ENCODE measurements around the gene CAMK2D. TPM values are rescaled to one million over a fixed set of nuclear protein-coding genes. Genes with fewer than 3 reads are reported as not detected.
"Not testable (repeated sequence)": the region's sequence is repeated elsewhere in the genome, so short reads cannot be mapped to it uniquely, and the experiment has no call there.

Gene CAMK2D
- total RNA-seq, 1 donor from 2014 or later: 217 TPM

GRCh38 chr4:113695328-113696169, 66.0 kb downstream of the CAMK2D start:
- DNase-seq (ENCODE audit: low spot score): no peak
- intact Hi-C loops (cut with DNase I): no loop called here

DNA sequence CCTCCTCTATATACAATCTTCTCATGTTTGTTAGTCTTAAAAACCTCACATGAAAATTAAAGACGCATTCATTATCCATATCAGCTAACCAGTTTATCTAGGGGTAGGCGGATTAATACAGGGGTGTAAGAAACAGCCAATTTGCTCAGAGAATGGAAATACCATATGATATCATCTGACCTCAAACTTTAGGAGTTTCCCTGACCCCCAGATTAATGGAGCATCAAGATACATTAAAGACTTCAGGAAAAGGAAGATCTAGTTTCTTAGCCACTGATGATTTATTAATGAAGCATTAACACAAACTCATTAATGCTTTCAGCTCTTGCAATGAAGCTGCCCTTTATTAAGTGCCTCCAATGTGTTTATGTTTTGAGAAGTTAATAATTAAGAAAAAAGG, 67.5 kb downstream of the CAMK2D start:
- DNase-seq (ENCODE audit: low spot score): no peak
- intact Hi-C loops (cut with DNase I): no loop called here

DNA sequence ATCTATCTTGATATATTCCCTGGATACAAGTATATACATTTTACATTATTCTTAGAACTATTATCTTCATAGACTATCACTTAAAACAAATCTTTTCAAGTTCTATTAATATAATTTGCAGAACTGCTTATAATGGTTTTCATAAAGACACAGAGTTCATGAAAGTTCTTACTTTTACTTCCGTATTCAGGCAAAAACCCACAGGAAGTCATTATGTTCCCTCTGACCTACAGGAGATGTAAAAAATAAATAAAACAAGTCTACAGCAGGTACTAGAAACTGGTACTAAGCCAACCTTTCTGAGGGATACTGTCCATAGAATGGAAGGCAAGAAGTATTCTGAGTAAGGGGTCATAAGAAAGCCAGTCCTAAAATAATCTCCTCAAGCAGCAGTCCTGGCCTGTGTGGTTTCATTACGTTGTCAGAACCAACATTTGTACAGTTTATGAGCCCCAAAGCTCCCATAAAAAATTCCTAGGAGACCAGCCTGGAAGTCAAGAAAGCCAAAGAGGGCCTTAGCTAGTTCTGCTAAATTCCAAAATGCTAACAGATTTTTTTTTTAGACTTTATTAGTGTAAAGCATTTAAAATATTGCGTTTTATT, 68.6 kb downstream of the CAMK2D start:
- intact Hi-C loops (cut with DNase I): no loop called here
- DNase-seq (ENCODE audit: low spot score): no peak

DNA sequence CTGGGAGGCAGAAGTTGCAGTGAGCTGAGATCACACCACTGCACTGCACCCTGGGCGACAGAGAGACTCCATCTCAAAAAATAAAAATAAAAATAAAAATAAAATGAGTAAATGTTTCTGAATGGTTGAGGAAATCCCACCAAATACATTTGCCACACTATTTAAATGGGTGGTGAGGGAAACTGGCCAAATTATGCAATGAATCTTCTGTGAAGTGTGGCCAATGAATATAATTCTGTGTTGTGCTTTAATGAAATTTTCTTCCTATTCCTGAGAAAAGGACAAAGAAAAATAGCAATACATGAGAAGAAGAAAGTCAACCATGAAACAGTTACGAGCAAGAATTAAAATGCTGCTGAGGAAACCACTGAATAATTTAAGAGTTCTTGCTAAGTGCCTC, 69.9 kb downstream of the CAMK2D start:
- intact Hi-C loops (cut with DNase I): no loop called here
- DNase-seq (ENCODE audit: low spot score): no peak

DNA sequence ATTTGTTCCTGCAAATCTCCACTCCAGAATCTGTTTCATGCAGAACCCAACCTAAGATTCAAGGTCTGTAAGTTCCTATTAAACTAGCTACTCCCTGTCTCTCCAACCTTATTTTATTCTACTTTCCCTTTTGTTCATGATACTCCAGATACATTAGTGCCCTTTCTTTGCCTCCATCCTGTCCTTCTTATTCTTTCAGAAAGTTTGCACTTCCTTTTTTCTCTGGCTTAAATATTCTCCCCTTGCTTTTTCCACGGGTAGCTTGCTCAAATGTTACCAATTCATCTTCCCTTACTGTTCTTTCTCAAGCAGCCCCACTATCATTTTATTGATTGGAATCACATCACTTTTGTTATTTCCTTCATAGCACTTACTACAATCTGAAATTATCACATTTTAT, 72.1 kb downstream of the CAMK2D start:
- intact Hi-C loops (cut with DNase I): no loop called here
- no peak for DNase-seq (ENCODE audit: low spot score)

- DNase-seq (ENCODE audit: low spot score): no peak
- intact Hi-C loops (cut with DNase I): no loop called here
Measured at GRCh38 chr4:113687067-113687718, 74.3 kb downstream of the CAMK2D start.

- not testable (repeated sequence) for DNase-seq (ENCODE audit: low spot score)
- intact Hi-C loops (cut with DNase I): loop anchor here (2.0 kb wide), 1 partner anchor 76 kb away; the partner anchor contains the start of gene CAMK2D
Measured at GRCh38 chr4:113685157-113685556, 76.4 kb downstream of the CAMK2D start.

GRCh38 chr4:113684534-113685091, 76.9 kb downstream of the CAMK2D start:
- DNase-seq (ENCODE audit: low spot score): peak; percentile 81
- intact Hi-C loops (cut with DNase I): loop anchor here (2.0 to 5.0 kb wide), 3 partner anchors 76 to 242 kb away; partner anchors contain the start of gene CAMK2D

GRCh38 chr4:113682730-113683537, 78.6 kb downstream of the CAMK2D start:
- no peak for DNase-seq (ENCODE audit: low spot score)
- intact Hi-C loops (cut with DNase I): loop anchor here (5.0 kb wide), 2 partner anchors 126 to 241 kb away; no protein-coding TSS in a partner anchor

- intact Hi-C loops (cut with DNase I): no loop called here
- no peak for DNase-seq (ENCODE audit: low spot score)
Measured at GRCh38 chr4:113678641-113679040, 82.9 kb downstream of the CAMK2D start.

DNA sequence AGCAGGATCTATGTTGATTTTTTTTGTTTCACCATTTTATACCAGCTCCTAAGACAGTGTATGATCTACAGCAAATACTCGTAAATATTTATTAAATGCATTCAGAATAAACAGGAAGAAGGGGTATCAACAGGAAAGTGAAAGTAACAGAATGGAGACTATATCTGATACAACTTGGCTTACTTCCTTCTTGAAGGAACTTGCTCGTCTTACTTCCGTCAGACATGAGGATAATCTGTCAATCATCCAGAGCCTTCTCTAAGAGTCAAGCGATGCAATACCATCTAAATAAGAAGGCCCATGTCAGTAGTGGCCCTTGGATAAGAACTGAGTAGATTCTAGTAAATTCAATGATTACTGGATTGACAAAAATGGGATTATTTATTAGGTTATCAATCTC, 84.2 kb downstream of the CAMK2D start:
- intact Hi-C loops (cut with DNase I): no loop called here
- no peak for DNase-seq (ENCODE audit: low spot score)

DNA sequence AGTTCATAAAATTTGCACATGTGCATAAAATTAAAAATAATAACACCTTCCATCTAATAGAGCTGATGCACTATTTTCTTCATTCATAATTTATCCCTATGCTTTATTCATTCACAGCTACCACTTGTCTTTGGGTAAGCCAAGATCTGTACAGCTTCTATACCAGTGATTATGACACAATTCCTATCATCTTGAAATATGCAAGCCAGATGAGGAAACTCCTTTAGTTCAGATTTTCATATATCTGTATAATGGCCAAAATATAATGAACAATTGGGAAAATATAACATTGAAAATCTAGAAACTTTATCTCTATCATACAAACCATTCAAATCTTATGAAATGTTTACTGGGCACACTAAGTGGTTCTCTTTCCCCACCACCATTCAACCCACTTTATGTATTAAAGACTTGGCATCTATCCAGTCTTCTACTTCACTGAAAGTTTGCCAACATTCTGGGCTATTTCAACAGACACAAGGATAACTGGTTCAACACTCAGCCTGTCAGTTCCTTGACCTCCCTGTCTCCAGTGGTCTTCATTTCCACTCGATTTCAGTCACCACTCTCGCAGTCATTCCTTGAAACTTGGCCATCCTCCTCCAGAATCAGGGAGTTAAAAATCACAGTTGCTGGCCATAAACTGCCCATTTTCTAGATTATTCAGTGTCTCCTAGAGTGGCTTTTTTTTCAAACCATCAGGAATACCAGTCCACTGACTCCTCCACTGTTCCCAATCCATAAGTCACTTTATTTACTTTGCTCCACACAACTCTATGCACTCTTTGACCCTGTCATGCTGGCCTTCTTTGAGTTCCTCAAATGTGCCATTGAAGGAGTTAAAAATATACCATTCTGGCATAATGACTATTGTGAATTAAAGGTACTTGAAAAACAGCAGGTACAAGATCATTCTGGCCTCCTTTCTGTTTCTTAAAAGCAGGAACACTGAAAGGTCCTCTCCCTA, 85.5 kb downstream of the CAMK2D start:
- DNase-seq (ENCODE audit: low spot score): no peak
- intact Hi-C loops (cut with DNase I): no loop called here

DNA sequence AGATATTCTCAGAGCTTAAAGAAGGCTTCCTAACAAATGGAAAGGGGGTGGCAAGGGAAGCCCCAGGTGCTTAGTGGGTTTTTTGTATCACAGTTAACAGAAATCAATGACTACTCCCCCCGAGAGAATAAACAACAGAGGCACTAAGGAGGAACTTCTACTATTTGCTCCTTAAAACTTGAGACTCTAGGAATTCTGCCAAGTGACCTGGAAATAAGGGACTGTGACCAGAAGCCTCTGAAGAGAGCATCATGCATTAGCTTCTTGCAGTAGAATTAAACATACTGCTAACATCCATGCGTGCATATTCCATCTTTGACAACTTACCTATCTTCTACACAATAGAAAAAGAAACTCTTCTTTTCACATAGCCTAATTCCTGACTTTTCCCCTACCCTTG, 86.8 kb downstream of the CAMK2D start:
- intact Hi-C loops (cut with DNase I): no loop called here
- no peak for DNase-seq (ENCODE audit: low spot score)

GRCh38 chr4:113674251-113674650, 87.3 kb downstream of the CAMK2D start:
- intact Hi-C loops (cut with DNase I): no loop called here
- no peak for DNase-seq (ENCODE audit: low spot score)

- intact Hi-C loops (cut with DNase I): no loop called here
- DNase-seq (ENCODE audit: low spot score): no peak
Measured at GRCh38 chr4:113673450-113673849, 88.1 kb downstream of the CAMK2D start.

DNA sequence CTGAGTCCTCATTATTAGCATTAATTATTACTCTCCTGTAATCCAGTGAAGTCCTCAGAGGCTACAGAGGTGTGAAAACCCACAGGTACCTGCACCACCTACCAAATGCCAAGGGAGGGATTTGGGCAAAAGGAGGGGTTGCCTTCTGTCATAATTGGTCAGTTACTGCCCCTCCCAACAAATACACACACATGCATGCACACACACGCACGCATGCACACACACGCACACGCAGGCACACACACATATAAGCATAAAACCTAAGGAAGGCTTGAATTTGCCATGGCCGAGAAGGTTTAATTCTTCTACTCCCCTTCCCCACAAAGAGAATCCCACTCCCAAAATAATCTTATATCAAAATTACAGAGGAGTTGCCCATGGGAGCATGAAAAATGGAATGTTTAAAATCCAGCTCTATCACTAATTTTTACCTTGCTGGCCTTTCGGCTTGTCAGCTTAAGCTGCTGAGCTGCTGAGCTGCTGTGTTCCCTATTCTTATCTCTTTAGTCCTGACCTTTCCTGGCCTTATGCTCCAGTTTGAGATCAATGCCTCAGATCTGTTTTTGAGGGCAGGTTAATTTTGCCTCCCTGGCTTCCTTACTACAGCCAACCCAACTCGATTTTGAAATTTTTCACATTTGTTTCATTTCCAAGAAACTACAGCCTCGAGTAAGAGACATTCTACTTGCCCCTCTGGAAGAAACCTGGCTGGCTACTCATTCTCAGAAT, 95.0 kb downstream of the CAMK2D start:
- intact Hi-C loops (cut with DNase I): no loop called here

DNA sequence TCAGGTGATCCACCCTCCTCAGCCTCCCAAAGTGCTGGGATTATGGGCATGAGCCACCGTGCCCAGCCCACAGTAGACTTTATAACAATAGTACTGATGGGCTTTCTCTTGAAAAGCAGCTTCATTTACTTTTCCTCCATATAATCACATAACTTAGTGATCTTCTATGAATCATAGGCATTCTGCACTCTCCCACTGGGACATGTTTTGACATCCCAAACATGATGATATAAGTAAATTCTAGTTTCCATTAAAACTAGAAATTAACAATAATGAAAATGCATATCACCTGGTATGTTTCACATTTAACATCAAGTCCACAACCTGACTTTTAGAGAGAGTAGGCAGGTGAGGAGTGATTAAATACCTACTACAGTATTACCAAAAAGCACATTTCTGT, 96.5 kb downstream of the CAMK2D start:
- no peak for DNase-seq (ENCODE audit: low spot score)
- intact Hi-C loops (cut with DNase I): no loop called here

More for the DNA sequence above, 95.0 kb downstream of the CAMK2D start:
- no peak for DNase-seq (ENCODE audit: low spot score)

DNA sequence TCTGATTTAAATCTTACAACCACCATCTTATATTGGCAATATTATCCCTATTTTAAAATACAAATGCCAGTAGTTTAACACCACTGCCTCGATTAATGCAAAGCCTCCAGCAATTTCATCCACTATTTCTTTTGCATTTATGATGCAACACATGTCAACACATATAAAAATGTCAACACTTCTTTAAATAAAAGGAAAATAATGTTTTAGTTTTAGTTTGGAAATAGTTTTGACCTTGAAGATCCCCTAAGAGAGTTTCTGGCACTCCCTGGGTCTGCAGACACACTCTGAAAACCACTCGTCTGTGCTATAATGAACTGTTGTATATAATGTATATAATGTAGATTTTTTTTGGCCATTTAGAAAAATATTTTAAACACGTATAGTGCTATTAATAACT, 99.0 kb downstream of the CAMK2D start:
- intact Hi-C loops (cut with DNase I): no loop called here
- no peak for DNase-seq (ENCODE audit: low spot score)

Measured in cardiac septum (tissue), 1 donor.